ENCODE data around the gene ARHGAP26.
"Not testable (repeated sequence)": the region's sequence is repeated elsewhere in the genome, so short reads cannot be mapped to it uniquely, and the experiment has no call there.

Gene ARHGAP26

GRCh38 chr5:142913728-142914338 is 143.7 kb downstream of the ARHGAP26 start:
- DNase-seq: no peak

- DNase-seq: no peak
Observed at GRCh38 chr5:142915038-142915437, 144.9 kb downstream of the ARHGAP26 start.

- no peak for DNase-seq
Observed at GRCh38 chr5:142915813-142916424, 145.7 kb downstream of the ARHGAP26 start.

- DNase-seq: no peak
Observed at GRCh38 chr5:142918959-142919635, 148.9 kb downstream of the ARHGAP26 start.

GRCh38 chr5:142920849-142921612 is 150.9 kb downstream of the ARHGAP26 start:
- DNase-seq: no peak

- DNase-seq: no peak
Observed at GRCh38 chr5:142922223-142922952, 152.2 kb downstream of the ARHGAP26 start.

GRCh38 chr5:142924135-142924883 is 154.1 kb downstream of the ARHGAP26 start:
- no peak for DNase-seq

- no peak for DNase-seq
Observed at GRCh38 chr5:142925795-142926194, 155.6 kb downstream of the ARHGAP26 start.

GRCh38 chr5:142926549-142926948 is 156.4 kb downstream of the ARHGAP26 start:
- no peak for DNase-seq

- not testable (repeated sequence) for DNase-seq
Observed at GRCh38 chr5:142928999-142929398, 158.8 kb downstream of the ARHGAP26 start.

- DNase-seq: no peak
Observed at GRCh38 chr5:142929587-142929986, 159.4 kb downstream of the ARHGAP26 start.

- no peak for DNase-seq
Observed at GRCh38 chr5:142930395-142931110, 160.4 kb downstream of the ARHGAP26 start.

- no peak for DNase-seq
Observed at GRCh38 chr5:142931896-142932686, 161.9 kb downstream of the ARHGAP26 start.

- no peak for DNase-seq
Observed at GRCh38 chr5:142934051-142934762, 164.0 kb downstream of the ARHGAP26 start.

- no peak for DNase-seq
Observed at GRCh38 chr5:142935014-142935413, 164.8 kb downstream of the ARHGAP26 start.

GRCh38 chr5:142937374-142937773 is 167.2 kb downstream of the ARHGAP26 start:
- no peak for DNase-seq

GRCh38 chr5:142938266-142938880 is 168.2 kb downstream of the ARHGAP26 start:
- DNase-seq: no peak

GRCh38 chr5:142939006-142939405 is 168.8 kb downstream of the ARHGAP26 start:
- DNase-seq: no peak

- DNase-seq: no peak
Observed at GRCh38 chr5:142939884-142940283, 169.7 kb downstream of the ARHGAP26 start.
